ENCODE measurements around the gene MYF5. TPM values are rescaled to one million over a fixed set of nuclear protein-coding genes. Genes with fewer than 3 reads are reported as not detected.

The MYF5 gene
- total and polyA plus RNA-seq, 2 donors (not counting 3 experiments of a cell fraction or from before 2014, with no cell fraction given): not detected

- FAIRE-seq (no peak), DNase-seq (ENCODE audit: low read depth, low spot score) (no peak)
- no peak overlapping the region for H3K27ac ChIP-seq (ENCODE audit: insufficient read depth, low read depth, low read length)
- dilution Hi-C loops (cut with MboI; ENCODE audit: extremely low pct_ligation_motif_present, low sequenced_read_pairs) (no loop called here), intact Hi-C loops (cut with micrococcal nuclease) (no loop called here)
- no peaks in the 10 kb centered on the region for H3K36me3 ChIP-seq (ENCODE audit: control insufficient read depth in 2 of 2, extremely low read depth in 1 of 2, insufficient read depth in 2 of 2, low read length in 2 of 2)
- no peak overlapping the region for H3K4me3 ChIP-seq (replicated peaks in 1 of 3; ENCODE audit: insufficient read depth in 1 of 3, low read depth in 1 of 3, low read length in 3 of 3)
- H4K20me1 ChIP-seq (replicated peaks; ENCODE audit: control insufficient read depth, extremely low read depth, insufficient read depth, low read length): no peaks in the 10 kb centered on the region
- H3K9ac ChIP-seq (replicated peaks; ENCODE audit: extremely low read depth, insufficient read depth, low read length): no peak overlapping the region
- TF ChIP-seq MAX (IDR thresholded peaks at IDR 0.05; ENCODE audit: insufficient read depth, insufficient read length) (no peak), POLR2A (IDR thresholded peaks at IDR 0.05; ENCODE audit: low read depth, low read length) (no peak), JUN (IDR thresholded peaks at IDR 0.05; ENCODE audit: borderline replicate concordance, insufficient read depth, insufficient read length, low read depth) (no peak)
- no peaks in the 10 kb centered on the region for H3K4me1 ChIP-seq (ENCODE audit: control insufficient read depth, extremely low read depth, insufficient read depth, low read length)
- H2AFZ ChIP-seq (ENCODE audit: low read depth, low read length): no peak overlapping the region
- no peaks in the 10 kb centered on the region for H3K27me3 ChIP-seq (ENCODE audit: control insufficient read depth in 2 of 2, insufficient read depth in 2 of 2, low read length in 2 of 2)
- H3K4me2 ChIP-seq (ENCODE audit: insufficient read depth, low read length): no peak overlapping the region
- BruUV-seq (replicated peaks): no TSS peak
- CTCF ChIA-PET: no interaction called here
- POLR2A ChIA-PET: no interaction called here
- no peaks in the 10 kb centered on the region for H3K9me3 ChIP-seq (replicated peaks; ENCODE audit: control insufficient read depth, insufficient read depth, low read length)
- H3K79me2 ChIP-seq (ENCODE audit: control insufficient read depth, insufficient read depth, low read length): no peaks in the 10 kb centered on the region
- no peaks in the 10 kb centered on the region for H3K9me1 ChIP-seq (replicated peaks; ENCODE audit: control insufficient read depth, extremely low read depth, insufficient read depth, low read length)
Observed at GRCh38 chr12:80714846-80715245, 1.9 kb upstream of the MYF5 start.

GRCh38 chr12:80715713-80716249, 931 bp upstream of the MYF5 start:
- CTCF ChIA-PET: no interaction called here
- intact Hi-C loops (cut with micrococcal nuclease): no loop called here
- TF ChIP-seq POLR2AphosphoS5 (IDR thresholded peaks at IDR 0.05; ENCODE audit: insufficient read depth, low read depth, low read length): no peak
- no peak for TF ChIP-seq MAX (IDR thresholded peaks at IDR 0.05; ENCODE audit: insufficient read depth, insufficient read length)
- no peak for TF ChIP-seq POLR2A (IDR thresholded peaks at IDR 0.05; ENCODE audit: low read depth, low read length)
- no peak for TF ChIP-seq JUN (IDR thresholded peaks at IDR 0.05; ENCODE audit: borderline replicate concordance, insufficient read depth, insufficient read length, low read depth)
- TF ChIP-seq EZH2 (IDR thresholded peaks at IDR 0.05; ENCODE audit: borderline replicate concordance, low read depth, low read length, severe bottlenecking): no peak
- no peak for TF ChIP-seq GATA2 (IDR thresholded peaks at IDR 0.05; ENCODE audit: insufficient read depth, insufficient read length, low read depth, low read length)
- no peak for TF ChIP-seq CTCF (IDR thresholded peaks at IDR 0.05; ENCODE audit: extremely low read depth in 1 of 2, insufficient read depth in 1 of 2, low read depth in 1 of 2, low read length in 2 of 2)
- no peak for TF ChIP-seq MYC (IDR thresholded peaks at IDR 0.05; ENCODE audit: low read depth, low read length)
- TF ChIP-seq FOS (IDR thresholded peaks at IDR 0.05; ENCODE audit: borderline replicate concordance, insufficient read depth, low read length): no peak
- Histone ChIP-seq H4K20me1 (replicated peaks; ENCODE audit: control insufficient read depth, extremely low read depth, insufficient read depth, low read length) (no peaks in the 10 kb centered on the region), H3K27me3 (ENCODE audit: control insufficient read depth in 2 of 2, insufficient read depth in 2 of 2, low read length in 2 of 2) (no peaks in the 10 kb centered on the region), H3K27ac (ENCODE audit: insufficient read depth, low read depth, low read length) (no peak overlapping the region), H3K9ac (replicated peaks; ENCODE audit: extremely low read depth, insufficient read depth, low read length) (no peak overlapping the region), H3K36me3 (ENCODE audit: control insufficient read depth in 2 of 2, extremely low read depth in 1 of 2, insufficient read depth in 2 of 2, low read length in 2 of 2) (no peaks in the 10 kb centered on the region), H3K4me1 (ENCODE audit: control insufficient read depth, extremely low read depth, insufficient read depth, low read length) (no peaks in the 10 kb centered on the region), H2AFZ (ENCODE audit: low read depth, low read length) (no peak overlapping the region), H3K4me3 (replicated peaks in 1 of 3; ENCODE audit: insufficient read depth in 1 of 3, low read depth in 1 of 3, low read length in 3 of 3) (no peak overlapping the region), H3K9me3 (replicated peaks; ENCODE audit: control insufficient read depth, insufficient read depth, low read length) (no peaks in the 10 kb centered on the region), H3K4me2 (ENCODE audit: insufficient read depth, low read length) (no peak overlapping the region), H3K79me2 (ENCODE audit: control insufficient read depth, insufficient read depth, low read length) (no peaks in the 10 kb centered on the region), H3K9me1 (replicated peaks; ENCODE audit: control insufficient read depth, extremely low read depth, insufficient read depth, low read length) (no peaks in the 10 kb centered on the region)
- FAIRE-seq (no peak), DNase-seq (ENCODE audit: low read depth, low spot score) (no peak)
- no TSS peak for BruUV-seq (replicated peaks)
- POLR2A ChIA-PET: no interaction called here
- dilution Hi-C loops (cut with MboI; ENCODE audit: extremely low pct_ligation_motif_present, low sequenced_read_pairs): no loop called here
